Measurements from ENCODE around the gene EP400.

The EP400 gene

DNA sequence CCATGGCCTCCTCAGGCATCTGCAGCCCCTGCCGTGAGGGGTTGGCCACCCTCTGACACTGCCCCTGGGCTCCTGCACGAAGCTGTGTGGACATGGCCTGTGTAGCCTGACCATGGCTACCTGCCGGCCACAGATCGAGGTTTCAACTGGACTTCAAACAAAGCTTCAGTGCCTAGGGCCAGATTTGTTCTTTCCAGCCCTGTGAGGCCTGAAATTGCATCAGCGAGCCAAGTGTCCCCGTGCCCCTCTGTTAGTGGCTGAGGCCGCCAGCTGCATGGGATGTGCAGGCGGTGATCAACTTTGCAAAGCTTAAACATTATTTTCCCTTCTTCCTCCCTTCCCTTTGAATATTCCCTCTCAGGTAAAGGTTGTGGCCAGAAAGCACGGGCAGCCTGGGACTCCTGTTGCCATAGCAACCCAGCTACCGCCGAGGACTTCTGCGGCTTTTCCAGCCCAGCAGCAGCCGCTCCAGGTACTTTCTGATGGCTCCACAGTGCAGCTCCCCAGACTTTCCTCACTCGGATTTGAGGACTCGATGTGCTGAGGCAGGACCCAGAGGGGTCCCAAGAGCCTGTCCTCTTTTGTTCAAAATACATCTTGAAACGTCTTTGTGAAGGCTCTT lies 158.6 kb downstream of the EP400 start:
- TF ChIP-seq, protein P1, sequence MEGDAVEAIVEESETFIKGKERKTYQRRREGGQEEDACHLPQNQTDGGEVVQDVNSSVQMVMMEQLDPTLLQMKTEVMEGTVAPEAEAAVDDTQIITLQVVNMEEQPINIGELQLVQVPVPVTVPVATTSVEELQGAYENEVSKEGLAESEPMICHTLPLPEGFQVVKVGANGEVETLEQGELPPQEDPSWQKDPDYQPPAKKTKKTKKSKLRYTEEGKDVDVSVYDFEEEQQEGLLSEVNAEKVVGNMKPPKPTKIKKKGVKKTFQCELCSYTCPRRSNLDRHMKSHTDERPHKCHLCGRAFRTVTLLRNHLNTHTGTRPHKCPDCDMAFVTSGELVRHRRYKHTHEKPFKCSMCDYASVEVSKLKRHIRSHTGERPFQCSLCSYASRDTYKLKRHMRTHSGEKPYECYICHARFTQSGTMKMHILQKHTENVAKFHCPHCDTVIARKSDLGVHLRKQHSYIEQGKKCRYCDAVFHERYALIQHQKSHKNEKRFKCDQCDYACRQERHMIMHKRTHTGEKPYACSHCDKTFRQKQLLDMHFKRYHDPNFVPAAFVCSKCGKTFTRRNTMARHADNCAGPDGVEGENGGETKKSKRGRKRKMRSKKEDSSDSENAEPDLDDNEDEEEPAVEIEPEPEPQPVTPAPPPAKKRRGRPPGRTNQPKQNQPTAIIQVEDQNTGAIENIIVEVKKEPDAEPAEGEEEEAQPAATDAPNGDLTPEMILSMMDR (conservative IDR thresholded peaks at IDR 0.05; ENCODE audit: low read depth, low read length) = no peak
- DNase-seq (ENCODE audit: low read depth) = no peak
- H3K4me3 ChIP-seq (ENCODE audit: low read depth, low read length) = no peak overlapping the region

- no peak overlapping the region for H3K4me3 ChIP-seq (ENCODE audit: low read depth, low read length)
- peak; percentile 34 for DNase-seq (ENCODE audit: low read depth)
- TF ChIP-seq, protein P1 (conservative IDR thresholded peaks at IDR 0.05; ENCODE audit: low read depth, low read length) = no peak
These were observed 160.0 kb downstream of the EP400 start for GRCh38 chr12:132109741-132110140.

DNA sequence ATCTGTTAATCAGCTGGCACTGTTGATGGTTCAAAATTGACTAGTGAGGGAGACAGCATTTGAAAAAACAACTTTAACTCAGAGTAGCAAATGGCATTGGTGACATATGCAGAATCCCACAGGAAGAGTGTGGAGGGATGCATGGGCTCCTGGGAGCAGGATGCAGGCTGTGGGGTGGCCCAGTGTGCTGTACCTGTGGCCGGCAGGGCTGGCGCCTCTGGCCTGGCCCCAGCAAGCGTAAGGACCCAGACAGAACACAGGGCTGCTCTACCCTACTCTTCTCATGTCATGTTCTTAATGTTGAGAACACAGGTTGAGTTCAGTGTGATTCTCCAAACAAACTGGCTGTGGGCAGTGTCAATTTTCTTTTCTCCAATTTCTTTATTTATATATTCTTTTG lies 160.9 kb downstream of the EP400 start:
- DNase-seq (ENCODE audit: low read depth) = no peak
- no peak overlapping the region for H3K4me3 ChIP-seq (ENCODE audit: low read depth, low read length)
- TF ChIP-seq, protein P1 (conservative IDR thresholded peaks at IDR 0.05; ENCODE audit: low read depth, low read length) = no peak

GRCh38 chr12:132111654-132112304 lies 162.0 kb downstream of the EP400 start:
- peak; percentile 32 for DNase-seq (ENCODE audit: low read depth)
- TF ChIP-seq, protein P1 (conservative IDR thresholded peaks at IDR 0.05; ENCODE audit: low read depth, low read length) = no peak
- no peak overlapping the region for H3K4me3 ChIP-seq (ENCODE audit: low read depth, low read length)

DNA sequence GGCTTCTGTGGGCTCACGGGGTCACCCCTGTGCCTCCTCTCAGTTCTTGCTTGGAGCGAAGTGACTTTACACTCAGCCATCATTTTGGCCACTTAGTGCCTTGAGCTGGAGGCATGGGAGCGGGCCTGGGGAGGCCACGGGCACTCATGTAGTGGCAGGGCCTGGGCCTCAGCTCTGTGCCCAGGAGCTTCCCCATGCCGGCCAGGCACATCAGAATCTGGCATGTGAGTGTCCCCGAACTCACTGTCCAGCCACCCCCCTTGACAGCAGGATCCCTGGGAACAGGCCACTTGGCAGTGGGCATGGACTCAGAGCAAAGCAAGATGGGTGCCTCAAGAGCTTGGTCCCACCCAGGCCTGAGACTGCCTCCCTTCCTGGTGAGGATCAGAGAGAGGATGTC lies 164.9 kb downstream of the EP400 start:
- no peak for DNase-seq (ENCODE audit: low read depth)
- TF ChIP-seq, protein P1 (conservative IDR thresholded peaks at IDR 0.05; ENCODE audit: low read depth, low read length) = no peak

DNA sequence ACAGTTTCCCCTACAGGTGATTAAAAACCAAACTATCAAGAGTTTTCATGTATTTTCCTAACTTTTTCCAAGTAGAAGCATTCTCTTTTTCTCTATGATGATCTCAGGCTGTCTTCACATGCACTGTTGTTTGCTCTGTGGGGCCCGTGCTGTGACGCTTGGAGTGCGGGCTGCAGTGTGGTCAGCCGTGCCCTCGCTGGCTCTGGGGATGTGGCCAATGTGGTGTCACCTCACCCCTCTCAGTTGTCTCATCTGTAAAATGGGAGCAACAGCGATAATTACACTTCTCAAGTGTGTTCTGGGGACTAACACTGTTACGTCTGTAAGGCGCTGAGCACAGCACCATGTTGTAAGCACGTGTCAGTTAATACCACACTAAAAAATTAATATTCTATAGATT lies 165.8 kb downstream of the EP400 start:
- TF ChIP-seq, protein P1 (conservative IDR thresholded peaks at IDR 0.05; ENCODE audit: low read depth, low read length) = no peak
- DNase-seq (ENCODE audit: low read depth) = no peak
- H3K4me3 ChIP-seq (ENCODE audit: low read depth, low read length) = no peak overlapping the region

More for the DNA sequence above, 164.9 kb downstream of the EP400 start:
- no peak overlapping the region for H3K4me3 ChIP-seq (ENCODE audit: low read depth, low read length)
